HepG2 (cell line): ENCODE measurements around the gene NDOR1. TPM values are rescaled to one million over a fixed set of nuclear protein-coding genes. Genes with fewer than 3 reads are reported as not detected.

ENCODE experiments used
- AHDC1 ChIP-seq: sonication (generic); formaldehyde crosslinking; IDR thresholded peaks from 2 replicates; pipeline ENCODE4 v1.5.1; 2020; ENCODE audit warnings: mild to moderate bottlenecking, missing genetic modification reagents, borderline replicate concordance
- ARNT2 ChIP-seq: sonication (generic); formaldehyde crosslinking; IDR thresholded peaks from 2 replicates; pipeline ENCODE4 v1.8.0; 2022; ENCODE audit warnings: mild to moderate bottlenecking, low read depth, missing genetic modification reagents, moderate library complexity
- KAT2B ChIP-seq: fragments of 150-350 bp; IDR thresholded peaks from 2 replicates; pipeline ENCODE4 v1.6.1; 2014; ENCODE audit warnings: low read depth, low read length, borderline replicate concordance
- MTERF4 ChIP-seq: sonication (generic); formaldehyde crosslinking; IDR thresholded peaks from 2 replicates; pipeline ENCODE4 v1.8.0; 2023; ENCODE audit warnings: mild to moderate bottlenecking, missing genetic modification reagents
- NR0B2 ChIP-seq: sonication (generic); formaldehyde crosslinking; IDR thresholded peaks from 2 replicates; pipeline ENCODE4 v1.4.0; 2020; ENCODE audit warnings: mild to moderate bottlenecking, missing genetic modification reagents
- PCBP1 ChIP-seq: fragments of 200-400 bp; formaldehyde crosslinking; IDR thresholded peaks from 2 replicates; pipeline ENCODE4 v1.6.1; 2017; ENCODE audit warnings: mild to moderate bottlenecking, low read depth, low read length, borderline replicate concordance
- ZBTB33 ChIP-seq: sonication (generic); formaldehyde crosslinking; IDR thresholded peaks from 2 replicates; pipeline ENCODE4 v1.4.0; 2020; ENCODE audit warnings: missing genetic modification reagents
- ZKSCAN5 ChIP-seq: sonication (generic); formaldehyde crosslinking; IDR thresholded peaks from 2 replicates; pipeline ENCODE4 v1.5.1; 2020; ENCODE audit warnings: mild to moderate bottlenecking, missing genetic modification reagents
- ZNF331 ChIP-seq: sonication (generic); formaldehyde crosslinking; IDR thresholded peaks from 2 replicates; pipeline ENCODE4 v1.4.0; 2020; ENCODE audit warnings: missing genetic modification reagents
- ZNF414 ChIP-seq: sonication (generic); formaldehyde crosslinking; IDR thresholded peaks from 2 replicates; pipeline ENCODE4 v1.5.0; 2020; ENCODE audit warnings: missing genetic modification reagents
- ZNF430 ChIP-seq: sonication (generic); formaldehyde crosslinking; IDR thresholded peaks from 2 replicates; pipeline ENCODE4 v1.9.0; 2021; ENCODE audit warnings: mild to moderate bottlenecking, missing genetic modification reagents
- ZNF709 ChIP-seq: sonication (generic); formaldehyde crosslinking; IDR thresholded peaks from 2 replicates; pipeline ENCODE4 v1.5.0; 2020; ENCODE audit warnings: mild to moderate bottlenecking, missing genetic modification reagents
- ZNF839 ChIP-seq: sonication (generic); formaldehyde crosslinking; IDR thresholded peaks from 2 replicates; pipeline ENCODE4 v1.4.0; 2020; ENCODE audit warnings: missing genetic modification reagents, mild to moderate bottlenecking, borderline replicate concordance
- ZXDC ChIP-seq: sonication (generic); formaldehyde crosslinking; IDR thresholded peaks from 2 replicates; pipeline ENCODE4 v1.5.0; 2020; ENCODE audit warnings: mild to moderate bottlenecking, missing genetic modification reagents
- polyA plus RNA-seq, 8 experiments: library from polyadenylated mRNA; depleted of rRNA in 3 of 8; stranded (reverse) in 7 of 8; unstranded in 1 of 8; fragments of >200 nt; fragmentation: Illumina TruSeq in 4 of 8; extraction: Trizol in 4 of 8; gene quantifications; 2 replicates each; pipeline versions ENCODE4 v1.2.1 to v1.2.3, GENCODE V29; 2011 to 2016; ENCODE audit warnings: low read depth in 4 of 8, missing spikeins in 1 of 8, mixed read lengths in 1 of 8; ENCODE audit not compliant: insufficient read depth in 1 of 8
- total RNA-seq, 5 experiments: library from RNA; depleted of rRNA; stranded (reverse); fragments of >200 nt; fragmentation: Illumina TruSeq; extraction: Trizol; gene quantifications; 2 replicates each; pipeline ENCODE4 v1.2.3, GENCODE V29; 2016; ENCODE audit warnings: low read depth in 1 of 5

The NDOR1 gene
- total and polyA plus RNA-seq, 2 of the 13 experiments (the other 11 are each of a cell fraction or from before 2014, with no cell fraction given): 3.6 to 8.7 TPM

- TF ChIP-seq MTERF4 (0 out of 2 replicates have a peak, but pooled peaks have one; percentile 17), ZBTB33 (no peak), ZNF430 (CRISPR knock-in tag) (no peak), AHDC1 (CRISPR knock-in tag) (no peak), PCBP1 (no peak), ZNF839 (CRISPR knock-in tag) (no peak), NR0B2 (CRISPR knock-in tag) (peak; percentile 51; the same call in 1 of the 2 replicates), ZNF331 (CRISPR knock-in tag) (no peak), ZNF709 (0 out of 2 replicates have a peak, but pooled peaks have one; percentile 62), ARNT2 (no peak; the same call in 1 of the 2 replicates), ZKSCAN5 (CRISPR knock-in tag) (no peak), ZXDC (CRISPR knock-in tag) (peak; percentile 66), ZNF414 (CRISPR knock-in tag) (no peak), KAT2B (no peak)
Observed at GRCh38 chr9:137223078-137223970, 17.8 kb downstream of the NDOR1 start (continued).
